Measurements from ENCODE around the gene HPSE.
"Not testable (repeated sequence)": the region's sequence is repeated elsewhere in the genome, so short reads cannot be mapped to it uniquely, and the experiment has no call there.

HPSE gene

GRCh38 chr4:83331956-83332355 is 2.7 kb downstream of the HPSE start:
- no peak for DNase-seq (ENCODE audit: low spot score)

GRCh38 chr4:83329521-83330110 is 5.0 kb downstream of the HPSE start:
- DNase-seq (ENCODE audit: low spot score), result peak; percentile 21

- peak; percentile 17 for DNase-seq (ENCODE audit: low spot score)
Observed at GRCh38 chr4:83328521-83329187, 6.0 kb downstream of the HPSE start.

GRCh38 chr4:83326546-83326945 is 8.1 kb downstream of the HPSE start:
- DNase-seq (ENCODE audit: low spot score), result no peak

DNA sequence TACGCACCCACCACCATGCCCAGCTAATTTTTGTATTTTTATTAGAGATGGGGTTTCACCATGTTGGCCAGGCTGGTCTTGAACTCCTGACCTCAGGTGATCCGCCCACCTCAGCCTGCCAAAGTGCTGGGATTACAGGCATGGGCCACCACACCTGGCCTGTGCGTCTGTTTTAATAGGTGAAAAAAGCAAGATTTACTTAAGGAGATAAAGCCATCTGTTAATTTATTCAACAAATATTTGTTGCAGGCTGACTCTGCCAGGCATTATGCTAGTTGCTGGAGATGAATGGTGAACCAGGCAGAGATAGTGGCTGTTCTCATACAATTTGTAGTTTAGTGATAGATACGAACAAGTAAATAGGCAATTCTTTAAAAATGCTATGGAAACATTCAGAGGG is 9.3 kb downstream of the HPSE start:
- DNase-seq (ENCODE audit: low spot score), result not testable (repeated sequence)

GRCh38 chr4:83323136-83323535 is 11.5 kb downstream of the HPSE start:
- no peak for DNase-seq (ENCODE audit: low spot score)

- peak; percentile 83 for DNase-seq (ENCODE audit: low spot score)
Observed at GRCh38 chr4:83320548-83320947, 14.1 kb downstream of the HPSE start.

- DNase-seq (ENCODE audit: low spot score), result no peak
Observed at GRCh38 chr4:83318666-83319065, 16.0 kb downstream of the HPSE start.

DNA sequence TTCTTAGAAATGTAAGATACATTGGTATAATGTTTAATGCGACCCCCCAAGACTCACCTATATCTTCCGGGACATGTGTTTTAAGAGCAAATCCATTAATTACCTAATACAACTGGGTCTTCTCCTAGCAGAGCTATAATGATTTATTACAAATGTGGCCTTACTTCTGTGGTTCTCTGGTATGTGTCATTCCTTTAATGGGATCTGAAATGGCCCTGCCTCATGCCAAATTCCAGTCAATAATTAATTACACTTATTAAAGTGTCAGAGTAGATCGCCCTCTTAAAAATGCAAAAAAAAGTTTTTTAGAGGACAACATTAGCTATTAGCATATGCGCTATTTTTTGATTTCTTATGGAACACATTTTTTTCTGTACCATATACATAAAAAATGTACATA is 17.0 kb downstream of the HPSE start:
- DNase-seq (ENCODE audit: low spot score), result no peak

GRCh38 chr4:83316459-83317165 is 18.0 kb downstream of the HPSE start:
- no peak for DNase-seq (ENCODE audit: low spot score)

- no peak for DNase-seq (ENCODE audit: low spot score)
Observed at GRCh38 chr4:83315341-83315870, 19.2 kb downstream of the HPSE start.

DNA sequence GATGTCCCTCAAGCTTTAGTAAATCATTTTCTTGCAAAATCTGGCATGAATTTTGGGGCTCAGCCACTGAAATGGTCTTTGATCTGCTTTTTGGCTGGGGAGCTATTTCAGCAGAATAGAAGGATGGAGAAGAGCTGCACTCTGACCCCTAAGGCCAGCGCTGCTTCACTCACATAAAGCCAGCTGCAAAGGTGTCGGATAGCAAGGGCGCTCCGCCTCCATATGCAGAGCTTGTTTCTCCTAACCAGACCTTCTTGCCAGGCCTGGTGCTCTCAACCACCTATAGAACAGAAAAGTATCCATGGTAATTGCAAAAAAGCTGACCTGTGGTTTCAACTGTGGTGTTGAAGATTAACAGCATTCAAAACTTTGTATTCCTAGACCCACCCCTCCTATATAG is 26.0 kb downstream of the HPSE start:
- DNase-seq (ENCODE audit: low spot score), result no peak

DNA sequence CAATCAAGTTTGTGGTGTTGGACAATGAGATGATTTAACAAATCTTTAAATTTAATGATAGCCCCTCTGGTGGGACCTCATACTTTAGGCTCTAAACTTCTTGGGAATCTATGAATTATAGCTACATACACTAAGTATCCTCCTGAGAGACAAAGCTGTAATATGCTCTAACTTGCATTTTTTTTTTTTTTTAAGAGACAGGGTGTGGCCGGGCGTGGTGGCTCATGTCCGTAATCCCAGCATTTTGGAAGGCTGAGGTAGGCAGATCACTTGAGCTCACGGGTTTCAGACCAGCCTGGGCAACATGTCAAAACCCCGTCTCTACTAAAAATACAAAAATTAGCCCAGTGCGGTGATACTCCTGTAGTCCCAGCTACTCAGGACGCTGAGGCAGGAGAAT is 26.7 kb downstream of the HPSE start:
- DNase-seq (ENCODE audit: low spot score), result no peak

- DNase-seq (ENCODE audit: low spot score), result no peak
Observed at GRCh38 chr4:83305187-83305586, 29.5 kb downstream of the HPSE start.

DNA sequence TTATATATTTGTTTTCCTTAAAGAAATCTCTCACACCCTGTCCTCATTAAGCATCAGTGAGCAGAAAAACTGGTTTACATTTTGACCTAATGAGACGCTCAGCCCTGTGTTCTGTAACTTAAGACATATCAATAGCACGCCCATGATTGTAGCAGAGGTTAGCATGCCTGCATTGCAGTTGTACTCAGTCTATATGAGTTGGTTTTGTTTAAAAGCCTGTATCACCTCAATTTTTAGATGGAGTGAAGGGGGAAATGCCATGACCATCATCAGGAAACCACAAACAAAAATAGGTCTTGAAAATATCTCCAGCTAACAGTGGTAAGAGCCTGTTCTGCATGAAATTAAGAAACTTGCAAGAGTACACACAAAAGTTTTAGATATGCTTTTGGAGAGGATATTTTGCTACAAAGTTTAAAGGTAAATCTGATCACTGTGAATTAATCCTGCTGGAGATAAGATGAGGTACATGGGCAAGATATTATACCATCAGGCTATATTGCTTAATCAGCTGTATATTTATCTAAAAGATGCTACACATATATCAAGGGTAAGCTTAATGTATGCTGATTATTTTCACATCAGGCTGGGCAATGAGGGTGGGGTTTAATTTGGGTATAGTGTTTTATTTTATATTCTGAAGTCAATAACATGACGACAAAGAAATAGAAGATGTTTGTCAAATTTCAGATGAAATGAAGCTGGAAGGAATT is 36.9 kb downstream of the HPSE start:
- DNase-seq (ENCODE audit: low spot score), result no peak

GRCh38 chr4:83293305-83294046 is 41.2 kb downstream of the HPSE start:
- no peak for DNase-seq (ENCODE audit: low spot score)

DNA sequence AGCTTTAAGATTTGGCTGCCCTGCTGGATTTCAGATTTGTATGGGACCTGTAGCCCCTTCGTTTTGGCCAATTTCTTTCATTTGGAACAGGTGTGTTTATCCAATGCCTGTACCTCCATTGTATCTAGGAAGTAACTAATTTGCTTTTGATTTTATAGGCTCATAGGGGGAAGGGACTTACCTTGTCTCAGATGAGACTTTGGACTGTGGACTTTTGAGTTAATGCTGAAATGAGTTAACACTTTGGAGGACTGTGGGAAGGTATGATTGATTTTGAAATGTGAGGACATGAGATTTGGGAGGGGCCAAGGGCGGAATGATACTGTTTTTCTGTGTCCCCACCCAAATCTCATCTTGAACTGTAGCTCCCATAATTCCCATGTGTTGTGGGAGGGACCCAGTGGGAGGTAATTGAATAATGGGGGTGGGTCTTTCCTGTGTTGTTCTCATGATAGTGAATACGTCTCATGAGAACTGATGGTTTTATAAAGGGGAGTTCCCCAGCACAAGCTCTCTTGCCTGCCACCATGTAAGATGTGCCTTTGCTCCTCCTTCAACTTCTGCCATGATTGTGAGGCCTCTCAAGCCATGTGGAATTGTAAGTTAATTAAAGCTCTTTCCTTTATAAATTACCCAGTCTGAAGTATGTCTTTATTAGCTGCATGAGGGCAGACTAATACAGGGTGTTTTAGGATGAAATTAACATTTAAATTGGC is 44.4 kb downstream of the HPSE start:
- DNase-seq (ENCODE audit: low spot score), result not testable (repeated sequence)

- DNase-seq (ENCODE audit: low spot score), result not testable (repeated sequence)
Observed at GRCh38 chr4:83288381-83288780, 46.3 kb downstream of the HPSE start.

DNA sequence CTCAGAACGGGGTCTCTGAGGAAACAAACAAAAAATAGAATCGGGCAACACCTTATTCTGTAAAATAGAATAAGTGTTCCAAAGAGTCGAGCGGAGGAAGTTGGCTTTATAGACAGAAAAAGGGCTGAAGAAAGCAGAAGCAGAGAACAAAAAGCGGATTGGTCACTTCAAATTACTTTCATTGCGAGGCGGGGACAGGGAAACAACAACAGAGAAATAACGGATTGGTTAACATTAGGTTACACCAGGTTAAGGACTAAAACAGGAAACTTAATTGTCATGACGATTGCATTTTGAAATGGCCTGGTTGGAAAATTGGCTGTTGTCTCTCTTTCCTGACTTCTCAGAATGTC is 49.6 kb downstream of the HPSE start:
- peak; percentile 48 for DNase-seq (ENCODE audit: low spot score)

DNA sequence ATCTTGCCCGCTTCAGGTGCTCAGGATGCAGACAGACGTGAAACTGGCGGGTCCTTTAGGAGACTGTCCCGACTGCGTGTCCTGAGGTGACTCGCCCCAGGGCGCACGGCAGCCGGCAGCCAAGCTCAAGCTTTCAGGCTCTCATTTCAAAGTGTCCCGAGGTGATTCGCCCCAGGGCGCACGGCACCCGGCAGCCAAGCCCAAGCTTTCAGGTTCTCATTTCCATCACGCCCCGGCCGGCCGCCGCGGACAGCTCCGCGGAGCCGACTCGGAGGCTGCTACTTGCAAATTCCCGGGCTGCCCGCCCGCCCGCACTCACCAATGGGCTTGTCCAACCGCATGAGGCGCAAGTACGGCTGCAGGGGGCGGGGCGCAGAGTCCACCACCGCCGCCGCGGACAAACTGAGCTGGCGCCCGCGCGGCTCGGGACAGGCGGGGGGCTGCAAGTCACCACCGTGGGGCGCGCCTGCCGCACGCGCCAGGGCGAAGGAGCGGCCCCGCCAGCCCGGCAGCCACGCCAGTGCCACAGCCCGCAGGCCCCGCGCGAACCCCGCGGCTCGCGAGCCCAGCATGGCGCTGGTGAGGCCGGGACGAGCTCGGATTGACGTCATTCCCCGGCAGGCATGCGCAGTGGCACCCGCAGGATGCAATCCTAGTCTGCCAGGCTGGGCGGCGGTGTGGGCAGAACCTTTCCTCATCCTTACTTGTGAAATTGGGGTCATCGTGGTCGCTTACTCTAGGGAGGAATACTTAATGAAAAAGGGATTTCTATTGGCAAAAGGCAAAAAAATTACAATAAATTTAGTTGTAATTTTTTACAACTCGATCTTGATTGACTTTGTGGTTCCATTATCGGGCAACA is 50.2 kb downstream of the HPSE start, which contains the start of gene COQ2:
COQ2 (minus strand) TSS at position 606 of the 862 bp plus-strand sequence; CDS start at position 572, 34 bp downstream.
- DNase-seq (ENCODE audit: low spot score), result peak; percentile 99

All from AG20443 (cell line).